ENCODE data around the gene GABBR2. TPM values are rescaled to one million over a fixed set of nuclear protein-coding genes. Genes with fewer than 3 reads are reported as not detected.

The GABBR2 gene
- total RNA-seq, 1 donor from 2014 or later, result not detected

DNA sequence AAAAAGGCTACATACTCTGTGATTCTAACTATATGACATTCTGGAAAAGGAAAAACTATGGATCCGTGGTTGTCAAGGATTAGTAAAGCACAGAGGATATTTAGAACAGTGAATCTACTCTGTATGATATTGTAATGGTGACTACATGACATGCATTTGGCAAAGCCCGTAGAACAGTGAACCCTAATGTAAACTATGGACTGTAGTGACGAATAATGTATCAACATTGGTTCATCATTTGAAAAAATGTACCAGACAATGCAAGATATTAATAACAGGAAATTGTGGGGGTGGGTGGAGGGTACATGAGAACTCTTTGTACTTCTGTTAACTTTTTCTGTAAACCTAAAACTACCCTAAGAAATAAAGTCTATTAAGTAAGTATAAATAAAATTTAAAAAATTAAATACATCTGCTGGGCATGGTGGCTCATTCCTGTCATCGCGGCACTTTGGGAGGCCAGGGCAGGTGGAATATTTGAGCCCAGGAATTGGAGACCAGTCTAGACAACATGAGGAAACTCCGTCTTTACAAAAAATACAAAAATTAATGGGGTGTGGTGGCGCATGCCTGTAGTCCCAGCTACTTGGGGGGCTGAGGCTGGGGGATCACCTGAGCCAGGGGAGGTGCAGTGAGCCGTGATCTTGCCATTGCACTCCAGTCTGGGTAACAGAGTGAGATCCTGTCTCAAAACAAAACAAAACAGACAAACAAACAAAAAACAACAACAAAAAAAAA, 351.6 kb downstream of the GABBR2 start:
- intact Hi-C loops (cut with micrococcal nuclease), result no loop called here

DNA sequence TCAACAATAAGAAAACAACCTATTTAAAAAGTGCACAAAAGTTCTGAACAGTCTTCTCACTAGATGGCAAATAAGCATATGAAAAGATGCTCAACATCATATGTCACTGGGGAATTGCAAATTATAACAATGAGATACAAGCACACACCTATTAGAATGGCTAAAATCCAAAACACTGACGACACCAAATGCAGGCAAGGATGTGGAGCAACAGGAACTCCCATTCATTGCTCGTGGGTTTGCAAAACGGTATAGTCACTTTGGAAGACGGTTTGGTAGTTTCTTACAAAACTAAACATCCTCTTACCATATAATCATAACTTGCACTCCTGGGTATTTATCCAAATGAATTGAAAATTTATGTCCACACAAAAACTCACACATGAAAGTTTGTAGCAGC, 352.4 kb downstream of the GABBR2 start:
- intact Hi-C loops (cut with micrococcal nuclease), result no loop called here

DNA sequence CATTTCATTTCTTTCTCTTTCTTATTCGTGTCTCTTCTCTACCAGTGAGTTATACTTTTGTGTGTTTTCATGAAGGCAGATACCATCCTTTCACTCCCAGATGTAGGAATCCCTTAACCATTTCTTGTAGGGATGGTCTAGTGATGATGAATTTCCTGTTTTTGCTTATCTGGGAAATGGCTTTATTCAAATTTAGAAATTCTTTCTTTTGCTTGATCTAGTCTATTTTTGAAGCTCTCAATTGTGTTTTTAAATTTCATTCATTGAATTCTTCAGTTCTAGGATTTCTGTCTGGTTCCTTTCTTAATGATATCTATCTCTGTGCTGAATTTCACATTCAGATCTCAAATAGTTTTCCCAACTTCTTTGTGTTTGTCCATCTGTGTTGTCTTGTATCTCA, 357.4 kb downstream of the GABBR2 start:
- intact Hi-C loops (cut with micrococcal nuclease), result no loop called here

DNA sequence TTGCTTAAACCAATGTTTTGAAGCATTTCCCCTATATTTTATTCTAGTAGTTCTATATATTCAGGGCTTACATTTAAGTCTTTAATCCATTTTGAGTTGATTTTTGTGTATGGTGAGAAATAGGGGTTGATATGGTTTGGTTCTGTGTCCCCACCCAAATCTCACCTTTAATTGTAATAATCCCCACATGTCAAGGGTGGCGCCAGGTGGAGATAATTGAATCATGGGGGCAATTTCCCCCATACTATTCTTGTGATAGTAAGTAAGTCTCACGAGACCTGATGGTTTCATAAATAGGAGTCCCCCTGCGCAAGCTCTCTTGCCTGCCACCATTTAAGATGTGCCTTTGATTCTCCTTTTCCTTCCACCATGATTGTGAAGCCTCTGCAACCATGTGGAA, 361.1 kb downstream of the GABBR2 start:
- intact Hi-C loops (cut with micrococcal nuclease), result no loop called here

DNA sequence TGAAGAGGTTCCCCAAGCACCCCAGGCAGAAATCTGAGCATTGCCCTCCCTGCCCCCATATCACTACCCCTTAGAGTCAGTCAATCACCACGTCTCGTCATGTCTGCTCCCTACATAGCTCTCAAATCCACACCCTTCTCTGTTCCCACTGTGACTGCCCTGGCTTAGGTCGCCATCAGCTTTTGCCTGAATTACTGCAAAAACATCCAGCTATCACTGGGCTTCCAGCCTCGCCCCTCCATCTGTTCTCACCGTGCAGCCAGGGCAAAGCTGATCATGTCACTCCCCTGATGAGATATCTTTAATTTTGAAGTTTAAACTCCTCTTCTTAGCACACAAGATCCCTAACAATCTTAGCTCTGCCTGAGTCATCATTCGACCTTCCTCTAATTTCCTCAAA, 363.7 kb downstream of the GABBR2 start:
- intact Hi-C loops (cut with micrococcal nuclease), result no loop called here

DNA sequence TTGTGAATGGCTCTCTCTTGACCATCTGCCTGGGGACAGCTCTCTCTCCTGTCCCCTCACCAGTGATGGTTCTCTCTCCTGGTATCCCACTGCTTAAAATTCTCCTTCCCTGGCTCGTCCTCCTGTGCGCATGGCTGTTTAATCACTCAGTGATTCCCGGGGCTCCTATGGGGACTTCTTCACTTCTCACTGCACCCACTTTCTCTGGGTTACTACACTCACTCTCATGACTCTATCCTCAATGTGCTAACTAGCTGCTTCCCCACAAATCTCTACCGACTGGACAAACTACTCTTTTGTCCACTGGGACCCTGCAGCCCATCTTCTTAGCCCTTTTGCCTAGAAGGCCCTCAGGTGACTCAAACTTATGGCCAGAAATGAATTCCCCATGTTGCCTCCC, 364.2 kb downstream of the GABBR2 start:
- intact Hi-C loops (cut with micrococcal nuclease), result no loop called here

DNA sequence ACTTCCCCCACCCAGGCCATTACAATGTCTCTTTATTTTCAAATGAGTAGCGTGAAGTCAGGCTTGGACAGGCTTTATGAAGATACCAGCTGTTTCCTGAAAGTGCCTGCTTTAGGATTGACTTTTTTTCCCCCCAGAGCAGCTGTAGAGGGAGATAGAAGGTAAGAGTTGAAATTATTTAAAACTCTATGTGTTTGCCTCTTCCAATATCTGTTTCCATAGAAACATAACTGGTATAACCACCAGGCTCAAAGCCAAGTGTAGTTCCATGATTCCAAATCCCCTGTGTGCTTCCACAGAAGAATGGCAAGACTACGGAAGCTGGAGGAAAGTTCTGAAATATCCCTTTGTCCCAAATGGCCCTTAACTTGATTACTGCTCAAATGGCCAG, 365.9 kb downstream of the GABBR2 start:
- intact Hi-C loops (cut with micrococcal nuclease), result no loop called here

DNA sequence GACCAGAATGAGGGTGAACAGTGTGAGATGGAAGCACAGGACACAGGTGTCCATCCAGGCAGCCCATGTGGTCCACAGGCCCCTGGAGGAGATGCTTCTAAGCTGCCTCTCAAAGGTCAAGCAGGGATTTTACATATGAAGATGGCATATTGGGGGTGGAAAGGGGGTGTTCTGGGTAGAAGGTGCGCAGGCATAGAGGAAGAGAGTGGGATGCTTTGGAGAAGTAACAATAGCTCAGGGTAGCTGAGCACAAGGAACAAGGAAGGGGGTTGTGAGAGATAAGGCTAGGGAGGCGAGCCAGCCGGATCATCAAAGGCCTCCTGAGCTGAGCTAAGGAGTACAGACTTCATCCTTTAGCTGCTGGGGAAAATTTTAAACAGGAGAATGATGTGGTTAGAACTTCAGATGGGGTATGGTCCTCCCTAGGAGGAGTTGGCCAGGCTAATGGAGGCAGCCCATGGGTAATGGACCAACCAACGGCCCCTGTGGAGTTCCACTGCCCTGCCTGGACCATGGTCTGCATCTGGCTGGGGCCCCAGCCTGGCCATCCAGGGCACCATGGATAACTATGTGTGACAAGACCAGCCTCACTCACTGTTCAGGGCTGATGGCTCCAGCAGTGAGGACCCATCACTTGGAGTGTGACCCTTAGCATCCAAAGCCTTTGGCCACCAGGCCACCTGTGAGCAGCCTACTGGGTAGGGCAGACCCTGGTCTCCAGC, 366.5 kb downstream of the GABBR2 start:
- intact Hi-C loops (cut with micrococcal nuclease), result no loop called here

DNA sequence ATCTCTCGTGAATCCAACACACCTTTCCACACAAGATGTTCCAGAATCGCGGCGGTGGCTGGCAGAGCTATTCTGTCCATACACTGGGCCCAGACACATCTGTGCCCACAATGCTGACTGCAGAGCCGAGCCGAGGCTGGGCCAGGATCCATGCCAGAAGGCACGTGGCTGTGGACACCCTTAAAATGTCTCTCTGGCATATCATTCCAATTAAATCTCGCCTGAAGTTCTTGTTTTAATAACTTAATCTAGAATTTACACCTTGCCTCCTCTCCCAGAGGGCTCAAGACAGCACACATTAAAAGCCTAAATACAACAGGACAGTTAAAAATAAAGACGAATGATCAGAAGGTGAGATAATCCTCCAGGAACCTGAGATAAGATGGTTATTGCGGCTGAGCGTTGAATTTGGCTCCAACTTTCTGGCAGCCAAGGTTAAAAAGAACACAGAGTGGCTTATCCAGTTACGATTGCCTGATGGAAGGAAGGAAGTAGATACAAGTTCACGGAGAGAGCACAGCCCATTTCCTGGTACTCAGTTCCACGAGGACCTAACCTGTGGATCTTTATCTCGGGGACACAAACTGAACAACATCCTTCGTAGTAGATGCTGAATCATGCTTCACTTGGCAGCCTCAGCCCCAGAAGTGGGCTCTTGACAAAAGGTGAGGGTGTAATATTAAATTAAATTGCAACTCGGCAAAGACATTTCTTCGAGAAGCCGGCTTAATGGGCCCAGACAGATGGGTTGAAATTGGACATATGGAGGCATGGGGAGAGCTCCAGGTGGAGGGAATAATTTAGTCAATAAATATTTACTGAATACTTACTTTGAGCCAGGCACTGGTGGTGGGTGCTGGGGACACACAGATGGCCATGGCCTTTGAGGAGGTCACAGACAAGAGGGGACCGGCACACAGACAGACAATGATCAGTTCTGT, 367.3 kb downstream of the GABBR2 start:
- intact Hi-C loops (cut with micrococcal nuclease), result no loop called here

DNA sequence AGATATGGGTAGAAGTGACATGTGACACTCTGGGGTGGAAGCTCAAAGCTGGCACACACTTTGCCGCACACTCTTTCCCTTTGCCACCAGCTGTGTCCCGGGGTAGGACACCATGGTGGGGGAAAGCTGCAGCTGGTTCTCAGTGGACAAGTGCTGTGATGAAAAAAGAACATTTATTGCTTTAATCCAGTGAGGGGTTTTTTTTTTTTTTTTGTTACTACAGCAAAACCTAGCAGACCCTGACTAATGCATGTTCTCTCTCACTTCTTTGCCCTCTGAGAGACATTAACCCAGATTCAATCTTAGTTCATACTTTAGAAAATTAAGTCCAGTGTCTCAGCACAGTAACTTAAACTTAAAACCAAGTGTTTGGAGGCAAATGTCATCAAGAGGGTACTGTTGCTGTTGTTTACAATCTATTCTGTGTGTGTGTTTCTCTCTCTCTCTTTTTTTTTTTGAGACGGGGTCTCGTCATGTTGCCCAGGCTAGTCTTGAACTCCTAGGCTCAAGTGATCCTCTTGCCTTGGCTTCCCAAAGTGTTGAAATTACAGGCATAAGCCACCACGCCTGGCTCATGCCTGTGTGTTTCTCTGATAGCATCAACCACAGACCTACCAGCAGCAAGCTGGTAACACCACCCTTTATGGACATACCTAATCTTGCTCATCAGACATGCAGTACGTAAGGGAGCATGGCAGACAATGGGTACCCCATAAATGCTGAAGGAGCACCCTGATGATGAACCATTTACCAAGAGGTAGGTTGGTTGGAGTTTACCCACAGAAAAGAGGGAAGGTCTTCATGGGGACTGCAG, 368.5 kb downstream of the GABBR2 start:
- intact Hi-C loops (cut with micrococcal nuclease), result no loop called here

DNA sequence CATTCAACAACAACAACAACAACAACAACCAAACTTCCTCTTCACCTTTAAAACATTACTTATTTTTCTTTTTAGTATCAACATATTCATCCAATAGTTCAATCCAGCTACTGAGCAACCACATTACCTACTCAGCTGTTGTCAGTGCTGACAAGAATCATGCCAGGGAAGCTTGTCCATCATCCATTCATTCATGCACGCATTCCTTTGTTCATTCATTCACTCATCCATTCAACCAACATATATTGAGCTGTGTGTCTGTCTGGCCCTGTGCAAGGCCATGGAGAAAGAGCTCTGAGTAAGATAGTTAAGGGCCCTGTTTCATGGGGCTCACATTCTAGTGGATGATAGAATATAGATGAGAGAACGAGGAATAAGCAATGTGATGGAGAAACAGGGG, 373.1 kb downstream of the GABBR2 start:
- intact Hi-C loops (cut with micrococcal nuclease), result no loop called here

DNA sequence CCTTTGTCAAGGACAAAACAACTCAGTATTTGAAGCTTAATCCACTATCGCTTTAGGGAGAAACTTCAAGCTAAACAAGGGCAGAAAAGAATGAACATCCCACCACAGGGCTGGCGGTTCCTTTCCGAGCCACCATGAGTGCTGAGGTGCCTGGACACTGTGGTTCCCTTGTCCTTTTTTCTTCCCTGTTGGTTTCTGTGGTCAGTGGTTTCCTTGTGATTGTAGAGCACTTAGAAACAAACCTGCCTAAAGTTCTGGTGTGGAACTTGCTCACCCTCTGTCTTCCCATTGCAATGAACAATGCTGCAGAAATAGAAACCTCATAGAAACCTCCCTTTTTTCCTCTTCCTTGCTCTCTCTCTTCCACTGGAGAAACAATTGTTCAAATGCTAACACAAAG, 373.9 kb downstream of the GABBR2 start:
- intact Hi-C loops (cut with micrococcal nuclease), result no loop called here

DNA sequence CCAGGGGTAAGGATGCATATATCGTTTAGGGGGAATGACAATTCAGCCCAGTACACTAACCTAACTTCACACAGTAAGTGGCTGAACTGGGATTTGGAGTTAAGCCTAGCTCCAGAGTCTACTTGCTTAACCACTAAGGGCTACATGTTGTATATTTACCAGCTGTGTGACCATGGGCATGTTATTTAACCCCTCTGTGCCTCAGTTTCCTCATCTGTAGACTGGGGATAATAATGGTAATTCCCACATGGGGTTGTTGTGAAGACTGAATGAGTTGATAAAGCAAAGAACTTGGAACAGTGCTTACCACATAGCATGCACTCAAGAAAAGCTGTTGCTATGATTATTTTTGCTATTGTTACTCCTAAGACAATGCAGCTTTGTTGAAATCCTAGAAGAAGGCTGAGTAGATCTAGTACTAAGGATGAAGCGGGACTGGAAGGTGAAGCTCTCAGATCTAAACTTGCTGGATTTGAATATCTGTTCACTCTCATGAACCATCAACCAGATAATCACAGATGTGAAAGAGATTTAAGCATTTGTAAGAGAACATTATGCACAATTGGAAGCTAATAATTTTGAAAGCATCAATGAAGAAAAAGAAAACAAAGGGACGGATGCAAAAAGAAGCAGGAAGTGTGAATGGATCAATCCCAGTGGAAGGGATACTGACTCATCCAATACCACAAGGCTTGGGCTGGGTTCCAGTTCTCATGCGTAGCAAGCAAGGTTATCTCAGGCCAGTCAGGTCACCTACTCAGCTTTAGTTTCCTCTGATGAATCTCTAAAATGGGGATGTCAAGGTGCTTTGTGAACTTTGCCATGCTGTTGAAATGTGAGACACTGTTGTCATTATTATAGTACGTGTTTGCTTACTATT, 374.8 kb downstream of the GABBR2 start:
- intact Hi-C loops (cut with micrococcal nuclease), result no loop called here

DNA sequence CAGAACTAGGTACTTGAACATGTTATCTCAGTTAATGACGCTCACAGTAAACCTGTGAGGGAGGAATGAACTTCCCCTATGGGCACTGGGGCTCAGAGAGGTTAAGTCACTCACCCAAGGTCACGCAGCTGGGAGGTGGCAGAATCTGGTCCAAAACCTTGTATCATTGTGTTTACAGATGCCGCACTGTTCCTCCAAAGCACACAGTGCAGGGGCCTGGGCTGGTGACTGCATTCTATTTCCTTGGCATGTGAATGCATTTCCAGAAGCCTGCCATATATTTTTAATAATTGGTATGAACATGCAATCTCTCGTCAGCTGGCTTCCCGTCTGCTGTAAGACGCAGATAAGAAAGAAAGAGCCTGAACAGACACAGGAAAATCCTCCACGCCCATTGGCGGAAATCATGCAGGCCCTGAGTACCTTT, 376.3 kb downstream of the GABBR2 start:
- intact Hi-C loops (cut with micrococcal nuclease), result no loop called here

DNA sequence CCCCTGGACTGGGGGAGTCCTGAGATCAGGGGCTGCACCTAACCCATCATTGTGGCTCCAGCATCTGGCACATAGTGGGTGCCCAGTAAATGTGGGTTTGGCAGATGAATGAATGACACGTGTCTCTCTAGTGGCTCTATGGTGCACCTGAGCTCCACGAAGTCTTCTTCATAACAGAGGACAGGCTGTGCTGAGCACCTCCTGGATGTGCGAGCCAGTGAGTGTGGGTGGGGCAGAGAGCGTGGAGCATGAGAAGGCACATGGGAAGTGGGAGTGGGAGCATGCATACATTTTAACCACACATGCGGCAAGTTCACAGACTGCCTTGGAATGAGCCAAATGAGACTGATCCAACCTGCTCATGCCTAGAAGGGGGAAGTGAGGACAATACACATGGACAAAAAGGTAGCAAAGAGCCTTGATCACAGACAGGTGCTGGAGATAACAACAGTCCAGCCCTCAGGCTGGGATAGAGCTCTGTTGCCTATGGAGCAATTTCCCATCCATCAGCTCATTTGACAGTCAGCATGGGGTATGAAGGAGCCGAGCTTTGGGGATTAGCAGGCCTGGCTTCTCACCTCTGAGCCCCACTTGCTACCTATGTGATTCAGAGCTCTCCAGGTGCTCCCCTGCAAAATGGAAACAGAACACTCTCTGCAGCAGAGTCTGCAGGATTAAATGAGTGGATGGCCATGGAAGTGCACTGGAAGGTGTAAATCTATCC, 377.0 kb downstream of the GABBR2 start:
- intact Hi-C loops (cut with micrococcal nuclease), result no loop called here

DNA sequence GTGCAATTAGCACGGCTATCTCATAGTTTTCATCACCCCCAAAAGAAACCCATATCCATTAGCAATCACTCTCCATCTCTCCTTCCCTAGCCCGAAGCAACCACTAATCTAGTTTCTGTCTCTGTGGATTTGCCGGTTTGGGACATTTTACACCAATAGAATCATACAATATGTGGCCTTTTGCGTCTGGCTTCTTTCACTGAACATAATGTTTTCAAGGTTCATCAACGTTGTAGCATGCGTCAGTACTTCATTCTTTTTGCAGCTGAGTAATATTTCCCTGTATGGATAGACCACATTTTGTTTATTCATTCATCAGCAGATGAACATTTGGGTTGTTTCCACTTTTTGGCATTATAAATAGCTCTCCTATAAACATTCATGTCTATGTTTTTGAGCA, 377.9 kb downstream of the GABBR2 start:
- intact Hi-C loops (cut with micrococcal nuclease), result no loop called here

DNA sequence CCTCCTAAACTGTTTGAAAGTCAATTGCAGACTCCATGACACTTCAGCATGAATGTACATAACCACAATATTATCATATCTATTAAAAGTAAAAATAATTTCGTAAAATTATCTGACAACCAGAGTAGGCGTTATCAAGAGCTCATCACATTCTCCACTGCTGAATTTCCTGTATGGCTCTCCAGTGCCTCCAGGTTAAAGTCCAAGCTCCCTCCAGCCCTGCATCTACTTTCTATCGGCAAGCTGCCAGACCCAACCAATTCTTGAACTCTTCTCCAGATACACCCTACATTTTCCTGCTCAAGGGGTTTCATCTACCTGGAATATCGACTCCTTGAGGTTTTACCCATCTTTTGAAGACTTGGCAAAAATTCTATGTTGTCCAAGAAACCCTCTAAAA, 378.8 kb downstream of the GABBR2 start:
- intact Hi-C loops (cut with micrococcal nuclease), result no loop called here

DNA sequence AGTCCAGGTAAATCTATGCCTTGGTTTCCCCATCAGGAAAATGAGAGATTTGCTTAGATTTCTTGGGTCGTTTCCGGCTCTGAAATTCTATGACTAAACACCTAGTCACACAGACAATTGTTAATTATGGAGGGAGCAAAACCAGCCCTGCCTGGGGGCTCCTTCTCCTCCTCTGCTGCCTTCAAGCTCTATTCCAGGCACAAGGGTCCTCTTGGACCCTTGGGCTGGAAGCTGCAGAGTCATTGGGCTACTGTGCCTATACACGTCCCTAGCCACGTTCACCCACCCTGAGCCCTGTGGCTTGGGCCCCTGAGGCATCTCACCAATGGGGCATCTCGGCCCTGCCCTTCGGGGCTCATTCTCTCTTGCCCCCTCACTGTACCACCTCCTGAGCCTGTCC, 379.5 kb downstream of the GABBR2 start:
- intact Hi-C loops (cut with micrococcal nuclease), result no loop called here

DNA sequence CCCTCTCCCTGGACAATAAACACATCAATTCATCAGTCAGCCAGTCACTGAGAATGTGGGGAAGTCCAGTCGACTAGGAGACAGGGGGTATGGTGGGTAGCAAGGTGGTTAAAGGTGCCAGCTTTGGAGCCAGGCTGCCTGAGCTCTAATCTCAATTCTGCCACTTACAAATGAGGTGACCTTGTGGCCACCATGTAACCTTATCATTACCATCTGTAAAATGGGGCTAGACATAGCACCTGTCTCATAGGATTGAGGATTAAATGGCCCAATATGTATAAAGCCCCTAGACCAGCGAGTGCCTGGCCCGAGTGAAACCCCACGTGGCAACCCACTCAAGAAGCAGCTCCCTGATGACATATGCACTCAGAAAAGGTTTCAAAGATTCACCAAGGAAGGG, 380.0 kb downstream of the GABBR2 start:
- intact Hi-C loops (cut with micrococcal nuclease), result no loop called here

All from T-helper 1 cell treated with Interleukin-12 subunit alpha and Interleukin-12 subunit beta and Interleukin-4 antibody, amounts not matched to agents 30 ng/mL and 1 ng/mL, for 36 hours (primary cell).